GM21515 (cell line): ENCODE results near the gene CAPN8.

Experiments used
- ATAC-seq: cut with Tn5 transposase; IDR thresholded peaks from one replicate; pipeline ENCODE4 v1.9.1; 2021; ENCODE audit not compliant: unreplicated experiment

CAPN8 gene

GRCh38 chr1:223620297-223620897 lies 45.1 kb downstream of the CAPN8 start:
- no peak for ATAC-seq

GRCh38 chr1:223618680-223619079 lies 46.8 kb downstream of the CAPN8 start:
- ATAC-seq: no peak

- no peak for ATAC-seq
Measured at GRCh38 chr1:223617323-223618070, 48.0 kb downstream of the CAPN8 start.

GRCh38 chr1:223616586-223616985 lies 48.9 kb downstream of the CAPN8 start:
- ATAC-seq: no peak

GRCh38 chr1:223611936-223612335 lies 53.6 kb downstream of the CAPN8 start:
- ATAC-seq: no peak

GRCh38 chr1:223609977-223610376 lies 55.5 kb downstream of the CAPN8 start:
- no peak for ATAC-seq

- ATAC-seq: no peak
Measured at GRCh38 chr1:223609066-223609465, 56.4 kb downstream of the CAPN8 start.

- no peak for ATAC-seq
Measured at GRCh38 chr1:223558512-223558911, 107.0 kb downstream of the CAPN8 start.

GRCh38 chr1:223557130-223557475 lies 108.4 kb downstream of the CAPN8 start:
- ATAC-seq: no peak

GRCh38 chr1:223556414-223557129 lies 108.9 kb downstream of the CAPN8 start:
- peak; percentile 81 for ATAC-seq

GRCh38 chr1:223553957-223554356 lies 111.5 kb downstream of the CAPN8 start:
- no peak for ATAC-seq

- ATAC-seq: no peak
Measured at GRCh38 chr1:223551610-223552009, 113.9 kb downstream of the CAPN8 start.

GRCh38 chr1:223549740-223550139 lies 115.8 kb downstream of the CAPN8 start:
- ATAC-seq: no peak

GRCh38 chr1:223547316-223548114 lies 118.0 kb downstream of the CAPN8 start:
- ATAC-seq: no peak

- ATAC-seq: no peak
Measured at GRCh38 chr1:223545343-223545742, 120.2 kb downstream of the CAPN8 start.

- no peak for ATAC-seq
Measured at GRCh38 chr1:223543560-223543959, 121.9 kb downstream of the CAPN8 start.

GRCh38 chr1:223542831-223543230 lies 122.7 kb downstream of the CAPN8 start:
- ATAC-seq: no peak

GRCh38 chr1:223540485-223541106 lies 124.9 kb downstream of the CAPN8 start:
- no peak for ATAC-seq

GRCh38 chr1:223539750-223540149 lies 125.8 kb downstream of the CAPN8 start:
- no peak for ATAC-seq

- no peak for ATAC-seq
Measured at GRCh38 chr1:223538981-223539380, 126.5 kb downstream of the CAPN8 start.

GRCh38 chr1:223535319-223535718 lies 130.2 kb downstream of the CAPN8 start:
- ATAC-seq: no peak
